H1 (cell line): ENCODE results near the gene AP2A1. TPM values are rescaled to one million over a fixed set of nuclear protein-coding genes. Genes with fewer than 3 reads are reported as not detected.

Experiments
- CTCF ChIA-PET: fragments of 300-600 bp; sonication (Branson Sonifier 250); formaldehyde crosslinking; loops from one replicate; lab custom pipeline; 2021; ENCODE audit not compliant: partially characterized antibody; lab: Charles Lee
- POLR2A ChIA-PET: fragments of 300-600 bp; sonication (Branson Sonifier 250); formaldehyde crosslinking; loops from one replicate; lab custom pipeline; 2021; ENCODE audit warnings: inconsistent platforms; ENCODE audit not compliant: partially characterized antibody; lab: Charles Lee
- DNase-seq, 2 experiments: peaks; one replicate each; pipeline versions ENCODE4 v3.0.0 to v3.0.0-alpha.2; 2010 to 2022; ENCODE audit warnings: low spot score in 2 of 2, low read depth in 1 of 2, mixed read lengths in 1 of 2
- FAIRE-seq: peaks from 2 replicates; lab custom pipeline; 2011; peaks lifted over from hg19 to GRCh38; lab: Jason Lieb, UNC
- H2AFZ ChIP-seq: 2 replicates; pipeline ENCODE4 v1.8.1; 2012; ENCODE audit warnings: low read length, inconsistent platforms
- H2AK5ac ChIP-seq: 2 replicates; pipeline ENCODE4 v1.6.1; 2013; ENCODE audit warnings: low read depth, low read length
- H2BK120ac ChIP-seq: replicated peaks from 2 replicates; pipeline ENCODE3; 2013; ENCODE audit warnings: low read depth, low read length, inconsistent platforms
- H2BK12ac ChIP-seq: 2 replicates; pipeline ENCODE4 v1.6.1; 2013; ENCODE audit warnings: low read depth, low read length
- H2BK15ac ChIP-seq: 2 replicates; pipeline ENCODE4 v1.6.1; 2013; ENCODE audit warnings: low read length
- H2BK20ac ChIP-seq: 2 replicates; pipeline ENCODE4 v1.6.1; 2013; ENCODE audit warnings: low read length
- H2BK5ac ChIP-seq: 2 replicates; pipeline ENCODE4 v1.6.1; 2013; ENCODE audit warnings: low read depth, low read length
- H3K14ac ChIP-seq: 2 replicates; pipeline ENCODE4 v1.6.1; 2013; ENCODE audit warnings: inconsistent platforms; ENCODE audit not compliant: insufficient read length
- H3K18ac ChIP-seq: 2 replicates; pipeline ENCODE4 v1.6.1; 2013; ENCODE audit warnings: low read length; ENCODE audit errors: extremely low read depth
- H3K23ac ChIP-seq: 2 replicates; pipeline ENCODE4 v1.6.1; 2013; ENCODE audit warnings: inconsistent platforms; ENCODE audit not compliant: insufficient read length
- H3K23me2 ChIP-seq: 2 replicates; pipeline ENCODE4 v1.6.1; 2013; ENCODE audit warnings: low read depth, low read length
- H3K27ac ChIP-seq: 2 replicates; pipeline ENCODE4 v1.6.1; 2011; ENCODE audit warnings: low read depth, low read length, inconsistent platforms
- H3K27me3 ChIP-seq, 4 experiments: replicated peaks in 1 of 4; 1 replicate in 1 of 4; 2 replicates in 3 of 4; pipeline versions ENCODE4 v1.6.1 to v1.8.1; 2011 to 2013; ENCODE audit warnings: low read length in 3 of 4, mild to moderate bottlenecking in 3 of 4, inconsistent platforms in 2 of 4, mixed read lengths in 2 of 4, moderate library complexity in 1 of 4; ENCODE audit not compliant: control insufficient read depth in 3 of 4, insufficient read depth in 3 of 4; ENCODE audit errors: extremely low read depth in 1 of 4
- H3K36me3 ChIP-seq, 4 experiments: 2 replicates each; pipeline versions ENCODE4 v1.6.1 to v1.8.1; 2011 to 2013; ENCODE audit warnings: mild to moderate bottlenecking in 4 of 4, low read length in 3 of 4, moderate library complexity in 2 of 4, control low read depth in 1 of 4, inconsistent platforms in 1 of 4; ENCODE audit not compliant: insufficient read depth in 4 of 4, control insufficient read depth in 2 of 4
- H3K4ac ChIP-seq: replicated peaks from 2 replicates; pipeline ENCODE3; 2013; ENCODE audit warnings: low read length, low read depth, mixed read lengths, inconsistent platforms; ENCODE audit not compliant: insufficient read length
- H3K4me1 ChIP-seq, 4 experiments: replicated peaks in 1 of 4; 1 replicate in 1 of 4; 2 replicates in 3 of 4; pipeline versions ENCODE4 v1.6.1 to v1.8.1; 2011 to 2013; ENCODE audit warnings: low read length in 3 of 4, inconsistent platforms in 2 of 4, mixed read lengths in 1 of 4; ENCODE audit not compliant: insufficient read depth in 4 of 4, control insufficient read depth in 3 of 4
- H3K4me2 ChIP-seq, 2 experiments: 2 replicates each; pipeline versions ENCODE4 v1.6.1 to v1.8.1; 2011 to 2013; ENCODE audit warnings: low read depth in 2 of 2, low read length in 2 of 2, control low read depth in 1 of 2, inconsistent platforms in 1 of 2, mild to moderate bottlenecking in 1 of 2; ENCODE audit not compliant: insufficient read depth in 1 of 2
- H3K4me3 ChIP-seq, 4 experiments: fragments of 200-600, 300-600 bp in 1 of 4; sonication (generic), shearing (Covaris generic), sonication (Bioruptor Twin) in 1 of 4; 2 replicates each; pipeline versions ENCODE4 v1.5.1 to v1.8.1; 2011 to 2016; ENCODE audit warnings: low read length in 4 of 4, low read depth in 3 of 4, control low read depth in 2 of 4, inconsistent platforms in 2 of 4, mild to moderate bottlenecking in 2 of 4, mixed read lengths in 1 of 4, moderate library complexity in 1 of 4; ENCODE audit not compliant: insufficient read depth in 2 of 4; ENCODE audit errors: extremely low read depth in 1 of 4
- H3K56ac ChIP-seq: replicated peaks from 2 replicates; pipeline ENCODE3; 2013; ENCODE audit warnings: low read depth, mild to moderate bottlenecking, mixed read lengths, low read length, inconsistent platforms; ENCODE audit not compliant: insufficient read length
- H3K79me1 ChIP-seq: 2 replicates; pipeline ENCODE4 v1.6.1; 2013; ENCODE audit warnings: low read depth, low read length, control low read depth
- H3K79me2 ChIP-seq, 2 experiments: 2 replicates each; pipeline versions ENCODE4 v1.6.1 to v1.8.1; 2012 to 2013; ENCODE audit warnings: low read length in 2 of 2, mild to moderate bottlenecking in 2 of 2, inconsistent platforms in 1 of 2; ENCODE audit not compliant: insufficient read depth in 2 of 2, control insufficient read depth in 1 of 2
- H3K9ac ChIP-seq, 4 experiments: replicated peaks in 1 of 4; 1 replicate in 1 of 4; 2 replicates in 3 of 4; pipeline versions ENCODE4 v1.6.1 to v1.8.1; 2011 to 2013; ENCODE audit warnings: low read depth in 3 of 4, low read length in 3 of 4, control low read depth in 2 of 4, mild to moderate bottlenecking in 2 of 4, moderate library complexity in 2 of 4, inconsistent platforms in 1 of 4; ENCODE audit errors: extremely low read depth in 1 of 4
- H3K9me3 ChIP-seq, 2 experiments: 2 replicates each; pipeline versions ENCODE4 v1.6.1 to v1.8.1; 2012 to 2013; ENCODE audit warnings: mild to moderate bottlenecking in 2 of 2, moderate library complexity in 2 of 2, control low read depth in 1 of 2, inconsistent platforms in 1 of 2, low read depth in 1 of 2, low read length in 1 of 2, mixed read lengths in 1 of 2; ENCODE audit not compliant: insufficient read depth in 2 of 2
- H4K20me1 ChIP-seq, 2 experiments: replicated peaks in 1 of 2; 2 replicates each; pipeline versions ENCODE3 to v1.8.1; 2011 to 2013; ENCODE audit warnings: inconsistent platforms in 2 of 2, low read length in 2 of 2, mild to moderate bottlenecking in 1 of 2; ENCODE audit not compliant: insufficient read depth in 2 of 2, control insufficient read depth in 1 of 2
- H4K5ac ChIP-seq: 2 replicates; pipeline ENCODE4 v1.6.1; 2013; ENCODE audit warnings: low read length, low read depth, mixed read lengths, inconsistent platforms; ENCODE audit not compliant: insufficient read length
- H4K8ac ChIP-seq: 2 replicates; pipeline ENCODE4 v1.8.0; 2013; ENCODE audit warnings: mild to moderate bottlenecking, moderate library complexity, low read length, inconsistent platforms; ENCODE audit not compliant: insufficient read depth; ENCODE audit errors: extremely low read depth
- H4K91ac ChIP-seq: replicated peaks from 2 replicates; pipeline ENCODE3; 2013; ENCODE audit warnings: low read length, mixed read lengths, inconsistent platforms; ENCODE audit not compliant: insufficient read length
- EZH2 ChIP-seq: fragments of 200-600 bp; sonication (generic); IDR thresholded peaks from 2 replicates; pipeline ENCODE4 v1.7.1; 2012; ENCODE audit warnings: low read depth, mild to moderate bottlenecking, moderate library complexity, low read length, inconsistent platforms; ENCODE audit not compliant: severe bottlenecking
- KDM5A ChIP-seq: fragments of 200-600 bp; IDR thresholded peaks from 2 replicates; pipeline ENCODE4 v1.7.1; 2012; ENCODE audit warnings: mild to moderate bottlenecking, low read length, inconsistent platforms, mixed read lengths
- RXRA ChIP-seq: IDR thresholded peaks from 2 replicates; pipeline ENCODE4 v1.6.1; 2011; ENCODE audit warnings: low read depth, mild to moderate bottlenecking, low read length, moderate library complexity; ENCODE audit not compliant: insufficient read depth
- SAP30 ChIP-seq: fragments of 300-600 bp; sonication (generic); IDR thresholded peaks from 2 replicates; pipeline ENCODE4 v1.7.1; 2012; ENCODE audit warnings: low read length, moderate library complexity, mild to moderate bottlenecking, inconsistent platforms; ENCODE audit not compliant: insufficient read depth, insufficient replicate concordance
- SIN3A ChIP-seq, 2 experiments: IDR thresholded peaks in 1 of 2; conservative IDR thresholded peaks in 1 of 2; 2 replicates each; pipeline ENCODE4 v1.6.1; 2011 to 2012; ENCODE audit warnings: low read length in 2 of 2, improper control_type of control experiment in 1 of 2, low read depth in 1 of 2, mild to moderate bottlenecking in 1 of 2
- SIRT6 ChIP-seq: IDR thresholded peaks from one replicate; pipeline ENCODE4 v1.7.1; 2012; ENCODE audit warnings: low read length, inconsistent platforms
- SUZ12 ChIP-seq: fragments of 200-600 bp; sonication (generic); IDR thresholded peaks from 2 replicates; pipeline ENCODE4 v1.6.1; 2012; ENCODE audit warnings: mild to moderate bottlenecking, inconsistent platforms, low read length, moderate library complexity, mixed read lengths
- TAF7 ChIP-seq: optimal IDR thresholded peaks from 2 replicates; pipeline ENCODE3; 2011; ENCODE audit warnings: low read depth, mild to moderate bottlenecking, inconsistent platforms, low read length, moderate library complexity, borderline replicate concordance
- whole genome bisulfite sequencing, 2 experiments: shearing (Covaris generic) in 1 of 2; methylation state at CpG; one replicate each; pipeline versions ENCODE4 v1.1.6 to v1.1.7; 2013 to 2015; ENCODE audit warnings: low lambda C conversion rate in 2 of 2, mixed read lengths in 2 of 2, inconsistent platforms in 1 of 2, low coverage in 1 of 2, missing lambda C conversion rate in 1 of 2; ENCODE audit not compliant: insufficient replicate concordance in 2 of 2, insufficient coverage in 1 of 2, insufficient read length in 1 of 2; ENCODE audit errors: extremely low coverage in 1 of 2, missing lambda C conversion rate in 1 of 2; 5-methylcytosine and 5-hydroxymethylcytosine counted together
- polyA plus RNA-seq, 7 experiments: library from polyadenylated mRNA; depleted of rRNA in 3 of 7; stranded (reverse) in 5 of 7; unstranded in 2 of 7; fragments of >200 nt in 5 of 7; fragments of 200-250 nt in 2 of 7; gene quantifications; 1 replicate in 5 of 7; 2 replicates in 1 of 7; 4 replicates in 1 of 7; pipeline versions ENCODE4 v1.2.1 to v1.2.3, GENCODE V29; 2011 to 2013; ENCODE audit warnings: missing spikeins in 2 of 7, mixed read lengths in 2 of 7
- total RNA-seq: library from RNA; stranded (reverse); fragmentation: NEBNext Ultra II Directional; extraction: Animal tissue kit (Norgen Biotek cat#: 25700); gene quantifications from 2 replicates; pipeline ENCODE4 v1.2.1, GENCODE V29; 2021
- TF ChIP-seq, protein P1 (sequence below): IDR thresholded peaks from 2 replicates; pipeline ENCODE4 v1.6.1; 2011; ENCODE audit warnings: low read length, improper control_type of control experiment

Gene AP2A1
- total and polyA plus RNA-seq, 2 of the 8 experiments (the other 6 are each of a cell fraction or from before 2014, with no cell fraction given): 105 to 106 TPM

DNA sequence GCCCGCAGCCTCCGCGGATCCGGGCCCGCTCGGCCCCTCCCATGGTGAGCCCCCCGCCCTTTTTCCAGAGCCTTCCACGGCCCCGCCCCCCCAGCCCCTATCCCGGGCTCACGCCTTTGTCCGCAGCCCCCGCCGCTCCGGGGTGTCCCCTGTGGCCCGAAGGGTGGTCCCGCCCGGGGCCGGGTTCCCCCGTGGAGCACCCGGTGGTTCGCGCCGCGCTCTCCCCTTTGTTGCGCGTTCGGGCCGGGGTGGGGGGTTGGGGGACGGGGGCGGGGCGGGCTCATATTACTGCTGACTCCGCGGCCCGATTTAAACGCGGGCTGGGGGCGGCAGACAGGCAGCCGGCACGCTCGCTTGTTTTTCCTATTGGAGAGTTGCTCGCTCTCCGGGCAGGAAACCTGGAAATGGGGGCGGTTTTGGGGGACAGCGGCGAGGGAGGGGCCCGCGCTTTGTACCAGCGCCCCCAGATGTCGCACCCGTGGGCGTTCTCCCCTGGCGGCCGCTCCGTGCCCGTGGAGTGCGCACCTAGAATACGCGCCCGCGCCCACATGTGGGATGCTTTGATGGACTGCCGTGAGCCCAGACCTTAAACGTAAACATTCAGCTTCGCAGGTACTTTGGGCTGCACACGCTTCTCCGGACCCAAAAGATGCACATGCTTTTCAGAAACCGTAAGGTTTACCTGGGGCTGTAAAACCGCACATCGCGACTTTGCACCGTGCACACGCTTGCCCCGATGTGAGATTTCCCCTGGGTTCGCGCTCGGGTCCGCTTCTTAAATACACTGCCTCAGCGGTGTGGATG lies 84.9 kb downstream of the AP2A1 start:
- Histone ChIP-seq H2BK120ac (no peak overlapping the region), H3K9ac (peak overlapping the region; percentile 70 to 98 (median 83); a peak in 6 of 7 replicates), H4K91ac (no peak overlapping the region), H3K14ac (no peak overlapping the region), H2BK20ac (no peak overlapping the region), H3K9me3 (no peaks in the 10 kb centered on the region), H4K8ac (peak overlapping the region; percentile 87; the same call in 1 of the 2 replicates), H4K5ac (peak overlapping the region; percentile 45), H3K23ac (no peak overlapping the region), H3K4me2 (peak overlapping the region; percentile 84 to 98), H3K4ac (no peak overlapping the region), H3K23me2 (peaks cover 10% of the 10 kb centered on the region; the same call in 1 of the 2 replicates), H3K36me3 (peaks cover 0 to 31% (median 11%) of the 10 kb centered on the region in 4 experiments; a peak in 6 of 8 replicates), H3K27me3 (no peaks in the 10 kb centered on the region; a peak in 1 of 7 replicates), H2BK12ac (no peak overlapping the region), H2BK15ac (no peak overlapping the region), H3K4me1 (peaks cover 3 to 9% (median 6%) of the 10 kb centered on the region in 4 experiments), H2BK5ac (no peak overlapping the region), H3K79me1 (peaks cover 18% of the 10 kb centered on the region), H2AFZ (no peak overlapping the region), H3K27ac (peak overlapping the region; percentile 87; the same call in 1 of the 2 replicates), H2AK5ac (no peak overlapping the region), H3K4me3 (peak overlapping the region; percentile 62 to 88 (median 80)), H4K20me1 (peaks cover 31 to 42% of the 10 kb centered on the region in 2 experiments), H3K56ac (no peak overlapping the region), H3K18ac (no peak overlapping the region; the same call in none of the 2 replicates), H3K79me2 (peaks cover 17 to 28% of the 10 kb centered on the region in 2 experiments)
- WGBS, 2 experiments: 10% methylated on average over 35 of the region's 78 CpGs; no CpG with 5 or more reads in 1 of the 2 experiments
- POLR2A ChIA-PET: interaction anchor here (1.1 to 12.4 kb wide), 24 partner anchors 7 to 167 kb away, joined by 3 to 247 read pairs (median 6); partner anchors contain the start of genes ADM5, AP2A1, ATF5 and CPT1C
- CTCF ChIA-PET: interaction anchor here (0.7 to 1.2 kb wide), 2 partner anchors 39 to 51 kb away, joined by 3 read pairs; no protein-coding TSS in a partner anchor
- FAIRE-seq (no peak), DNase-seq (peak in 1 of 2 experiments; percentile 69)
- no peak for TF ChIP-seq SIRT6
- TF ChIP-seq SIN3A (conservative IDR thresholded peaks at IDR 0.05 in 1 of 2, IDR thresholded peaks at IDR 0.05 in 1 of 2; ENCODE audit: low read depth in 1 of 2, low read length in 2 of 2): peak in 1 of 2 experiments; percentile 40; a peak in 1 of 4 replicates
- TF ChIP-seq, protein P1, sequence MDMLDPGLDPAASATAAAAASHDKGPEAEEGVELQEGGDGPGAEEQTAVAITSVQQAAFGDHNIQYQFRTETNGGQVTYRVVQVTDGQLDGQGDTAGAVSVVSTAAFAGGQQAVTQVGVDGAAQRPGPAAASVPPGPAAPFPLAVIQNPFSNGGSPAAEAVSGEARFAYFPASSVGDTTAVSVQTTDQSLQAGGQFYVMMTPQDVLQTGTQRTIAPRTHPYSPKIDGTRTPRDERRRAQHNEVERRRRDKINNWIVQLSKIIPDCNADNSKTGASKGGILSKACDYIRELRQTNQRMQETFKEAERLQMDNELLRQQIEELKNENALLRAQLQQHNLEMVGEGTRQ: no peak
- no peak for TF ChIP-seq TAF7
- no peak for TF ChIP-seq KDM5A
- no peak for TF ChIP-seq RXRA
- peak; percentile 84 for TF ChIP-seq SAP30
- no peak for TF ChIP-seq SUZ12
- no peak for TF ChIP-seq EZH2
